ENCODE results near the gene PAK1IP1.
A peak's percentile ranks its signal among the peaks of the same experiment; 100 is the strongest.
"Not testable (repeated sequence)": the region's sequence is repeated elsewhere in the genome, so short reads cannot be mapped to it uniquely, and the experiment has no call there.

The PAK1IP1 gene

GRCh38 chr6:10745116-10745515 is 50.3 kb downstream of the PAK1IP1 start:
- DNase-seq = no peak

GRCh38 chr6:10746915-10747250 is 52.1 kb downstream of the PAK1IP1 start:
- no peak for DNase-seq

GRCh38 chr6:10747251-10747972 is 52.6 kb downstream of the PAK1IP1 start, which contains the start of gene TMEM14B:
TMEM14B (plus strand) TSS chr6:10747805; CDS start chr6:10749246, 1,441 bp downstream.
- peak; percentile 95 for DNase-seq

- DNase-seq = no peak
These were observed 55.0 kb downstream of the PAK1IP1 start for GRCh38 chr6:10749734-10750133.

GRCh38 chr6:10750568-10750967 is 55.8 kb downstream of the PAK1IP1 start:
- not testable (repeated sequence) for DNase-seq

- not testable (repeated sequence) for DNase-seq
These were observed 57.0 kb downstream of the PAK1IP1 start for GRCh38 chr6:10751757-10752156.

GRCh38 chr6:10756085-10756484 is 61.3 kb downstream of the PAK1IP1 start:
- DNase-seq = no peak

All from NCI-H1048 (cell line).